ENCODE data around the gene C12orf76. TPM values are rescaled to one million over a fixed set of nuclear protein-coding genes. Genes with fewer than 3 reads are reported as not detected.

Gene C12orf76, protein sequence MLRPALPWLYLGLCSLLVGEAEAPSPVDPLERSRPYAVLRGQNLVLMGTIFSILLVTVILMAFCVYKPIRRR
- 8.9 and 10.0 TPM in 2 replicates for polyA plus RNA-seq (2011; rRNA removed)
- polyA minus RNA-seq (2011; rRNA and poly(A)+ RNA removed), result 2.2 and 3.2 TPM in 2 replicates

DNA sequence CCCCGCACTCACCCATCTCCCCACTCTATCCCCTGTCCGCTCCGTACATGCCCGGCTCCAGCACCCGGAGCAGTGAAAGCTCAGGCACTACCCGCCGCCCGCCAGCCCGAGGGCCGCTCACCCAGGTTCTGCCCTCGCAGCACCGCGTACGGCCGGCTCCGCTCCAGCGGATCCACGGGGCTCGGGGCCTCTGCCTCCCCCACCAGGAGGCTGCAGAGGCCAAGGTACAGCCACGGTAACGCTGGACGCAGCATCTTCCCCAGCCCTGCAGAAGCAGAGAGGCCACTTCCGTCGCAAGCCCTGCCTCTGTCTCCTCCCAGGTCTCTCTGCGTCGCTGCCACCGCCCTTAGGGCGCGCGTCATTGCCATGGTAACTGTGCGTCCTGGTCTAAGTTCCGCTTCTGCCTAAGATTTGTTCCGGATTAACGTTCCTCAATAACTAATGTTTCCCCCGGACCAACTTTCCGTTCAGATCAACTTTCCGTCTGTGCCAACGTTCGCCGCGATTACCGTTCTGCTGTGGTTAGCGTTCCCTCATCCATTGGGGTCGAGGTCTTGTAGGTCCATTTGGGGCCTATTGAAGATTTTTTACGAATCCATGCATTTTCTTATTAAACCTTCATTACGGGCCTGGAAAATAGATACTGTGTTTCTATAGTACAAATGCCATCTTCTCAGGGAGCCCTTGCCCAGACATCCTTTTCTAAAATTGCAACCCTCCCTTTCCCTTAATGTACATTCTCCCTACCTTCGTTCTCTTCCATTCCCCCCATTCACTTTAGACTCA, at the start of gene C12orf76:
Gene C12orf76, minus strand, starts transcription at position 281 of the 786 bp plus-strand sequence. Its CDS starts 27 bp downstream, at position 254.
- Histone ChIP-seq H3K27me3 (ENCODE audit: control insufficient read depth, insufficient read depth, low read length) (no peaks in the 10 kb centered on the region), H3K4me3 (ENCODE audit: low read depth, low read length) (peak within 1 kb of the TSS; percentile 73), H3K36me3 (ENCODE audit: control insufficient read depth, insufficient read depth, low read length) (no peaks in the 10 kb centered on the region)
- POLR2A ChIA-PET, result interaction anchor here (0.6 kb wide), 1 partner anchor 34 kb away, joined by 9 read pairs; no protein-coding TSS in a partner anchor
- DNase-seq (ENCODE audit: low read depth), result peak; percentile 87
- TF ChIP-seq, protein P1, sequence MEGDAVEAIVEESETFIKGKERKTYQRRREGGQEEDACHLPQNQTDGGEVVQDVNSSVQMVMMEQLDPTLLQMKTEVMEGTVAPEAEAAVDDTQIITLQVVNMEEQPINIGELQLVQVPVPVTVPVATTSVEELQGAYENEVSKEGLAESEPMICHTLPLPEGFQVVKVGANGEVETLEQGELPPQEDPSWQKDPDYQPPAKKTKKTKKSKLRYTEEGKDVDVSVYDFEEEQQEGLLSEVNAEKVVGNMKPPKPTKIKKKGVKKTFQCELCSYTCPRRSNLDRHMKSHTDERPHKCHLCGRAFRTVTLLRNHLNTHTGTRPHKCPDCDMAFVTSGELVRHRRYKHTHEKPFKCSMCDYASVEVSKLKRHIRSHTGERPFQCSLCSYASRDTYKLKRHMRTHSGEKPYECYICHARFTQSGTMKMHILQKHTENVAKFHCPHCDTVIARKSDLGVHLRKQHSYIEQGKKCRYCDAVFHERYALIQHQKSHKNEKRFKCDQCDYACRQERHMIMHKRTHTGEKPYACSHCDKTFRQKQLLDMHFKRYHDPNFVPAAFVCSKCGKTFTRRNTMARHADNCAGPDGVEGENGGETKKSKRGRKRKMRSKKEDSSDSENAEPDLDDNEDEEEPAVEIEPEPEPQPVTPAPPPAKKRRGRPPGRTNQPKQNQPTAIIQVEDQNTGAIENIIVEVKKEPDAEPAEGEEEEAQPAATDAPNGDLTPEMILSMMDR (IDR thresholded peaks at IDR 0.05; ENCODE audit: insufficient read depth, low read depth, low read length), result no peak
- CTCF ChIA-PET, result no interaction called here

DNA sequence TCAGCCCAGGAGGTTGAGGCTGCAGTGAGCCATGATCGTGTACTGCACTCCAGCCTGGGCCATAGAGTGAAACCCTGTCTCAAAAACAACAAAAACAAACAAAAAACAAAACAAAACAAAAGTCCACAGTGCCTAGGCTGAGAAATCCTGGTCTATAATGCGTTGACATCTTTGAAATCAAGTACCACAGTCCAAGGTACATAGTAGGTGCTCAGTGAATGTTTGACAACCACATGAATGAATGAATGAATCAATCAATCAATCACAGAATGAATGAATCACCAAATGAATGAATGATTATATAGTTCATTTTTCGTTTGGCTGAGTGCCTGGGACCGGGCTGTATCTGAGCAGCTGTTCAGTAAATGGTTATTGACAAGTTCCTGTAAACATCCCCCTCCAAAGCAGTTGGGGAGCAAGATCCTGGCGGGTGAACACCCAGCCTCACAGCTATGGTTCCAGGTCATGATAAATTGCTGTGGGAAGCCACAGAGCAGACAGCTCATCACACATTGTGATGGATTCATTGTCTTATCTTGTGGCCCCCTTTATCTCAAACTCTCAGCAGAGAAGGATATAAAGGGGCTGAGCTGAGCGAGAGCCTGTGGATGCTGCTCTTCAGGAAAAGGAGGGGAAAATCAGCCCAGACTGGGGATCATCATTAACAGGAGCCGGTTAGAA, 45.4 kb upstream of the C12orf76 start:
- POLR2A ChIA-PET, result no interaction called here
- CTCF ChIA-PET, result interaction anchor here (1.0 to 2.4 kb wide), 3 partner anchors 131 to 508 kb away, joined by 3 to 8 read pairs (median 4); no protein-coding TSS in a partner anchor
- Histone ChIP-seq H3K4me3 (ENCODE audit: low read depth, low read length) (no peak overlapping the region), H3K36me3 (ENCODE audit: control insufficient read depth, insufficient read depth, low read length) (no peaks in the 10 kb centered on the region), H3K27me3 (ENCODE audit: control insufficient read depth, insufficient read depth, low read length) (peaks cover 3% of the 10 kb centered on the region; the same call in 1 of the 2 replicates)
- TF ChIP-seq, protein P1 (IDR thresholded peaks at IDR 0.05; ENCODE audit: insufficient read depth, low read depth, low read length), result no peak
- no peak for DNase-seq (ENCODE audit: low read depth)

DNA sequence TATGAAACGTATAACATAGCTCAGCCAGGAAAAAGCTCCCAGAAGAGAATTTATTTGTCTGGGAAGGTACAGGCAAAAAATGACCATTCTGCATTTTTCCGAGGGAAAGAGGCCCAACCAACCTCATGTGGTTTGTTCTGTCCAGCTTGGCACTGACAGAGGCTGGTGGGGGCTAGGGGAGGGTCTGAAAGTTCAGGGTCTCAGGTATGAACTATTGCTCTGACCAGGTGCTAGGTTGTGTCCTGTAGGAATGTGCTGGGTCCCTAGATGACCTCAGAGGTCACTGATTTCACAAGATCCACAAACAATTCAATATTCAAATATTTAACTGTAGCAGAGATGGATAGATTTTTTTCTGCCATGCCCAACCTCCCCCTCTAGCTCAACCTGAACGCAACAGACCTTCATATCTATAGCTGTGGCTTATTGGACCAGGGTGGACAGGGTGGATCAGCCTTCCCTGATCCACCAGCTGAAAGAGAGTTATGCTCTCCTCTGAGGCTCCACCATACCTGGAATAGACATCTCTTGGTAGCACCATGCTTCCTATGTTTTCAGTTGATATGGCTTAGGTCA, 42.9 kb upstream of the C12orf76 start:
- no peak overlapping the region for H3K4me3 ChIP-seq (ENCODE audit: low read depth, low read length)
- TF ChIP-seq, protein P1 (IDR thresholded peaks at IDR 0.05; ENCODE audit: insufficient read depth, low read depth, low read length), result no peak
- H3K27me3 ChIP-seq (ENCODE audit: control insufficient read depth, insufficient read depth, low read length), result peaks cover 3% of the 10 kb centered on the region; the same call in 1 of the 2 replicates
- ChIA-PET POLR2A (no interaction called here), CTCF (interaction anchor here (0.7 to 3.3 kb wide), 6 partner anchors 8 to 340 kb away, joined by 3 to 10 read pairs (median 4); no protein-coding TSS in a partner anchor)
- DNase-seq (ENCODE audit: low read depth), result no peak
- H3K36me3 ChIP-seq (ENCODE audit: control insufficient read depth, insufficient read depth, low read length), result no peaks in the 10 kb centered on the region

DNA sequence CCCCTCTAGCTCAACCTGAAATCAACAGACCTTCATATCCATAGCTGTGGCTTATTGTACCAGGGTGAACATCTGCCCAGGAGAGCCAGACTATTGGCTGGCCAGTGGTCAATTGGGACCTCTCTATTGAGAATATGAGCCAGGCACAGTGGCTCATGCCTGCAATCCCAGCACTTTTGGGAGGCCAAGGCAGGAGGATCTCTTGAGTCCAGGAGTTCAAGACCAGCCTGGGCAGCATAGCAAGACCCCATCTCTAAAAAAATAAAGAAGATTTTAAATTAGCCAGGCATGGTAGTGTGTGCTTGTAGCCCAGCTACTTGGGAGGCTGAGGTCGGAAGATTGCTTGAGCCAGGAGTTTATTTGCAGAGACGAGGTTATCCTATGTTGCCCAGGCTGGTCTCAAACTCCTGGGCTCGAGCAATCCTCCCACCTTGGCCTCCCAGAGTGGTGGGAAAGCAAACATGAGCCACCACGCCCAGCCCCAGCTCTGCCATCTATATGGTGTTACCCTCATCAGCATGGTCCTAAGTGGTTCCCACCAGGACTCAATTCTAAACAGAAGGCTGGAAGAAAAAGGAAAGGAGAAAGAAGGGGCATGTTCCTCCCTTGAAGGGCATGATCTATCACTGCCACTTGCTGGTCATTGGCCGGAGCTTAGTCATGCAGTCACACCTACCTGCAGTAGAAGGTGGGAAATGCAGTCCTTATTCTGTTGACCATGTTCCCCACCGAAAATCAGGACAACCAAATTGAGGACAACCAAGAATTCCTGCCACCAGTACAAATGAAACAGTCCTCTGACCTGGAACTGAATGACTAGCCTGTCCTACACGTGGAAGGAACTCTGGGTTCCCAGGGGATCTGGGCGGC, 42.2 kb upstream of the C12orf76 start:
- H3K4me3 ChIP-seq (ENCODE audit: low read depth, low read length), result no peak overlapping the region
- no peak for DNase-seq (ENCODE audit: low read depth)
- ChIA-PET POLR2A (no interaction called here), CTCF (interaction anchor here (0.6 to 3.3 kb wide), 8 partner anchors 9 to 614 kb away, joined by 3 to 10 read pairs (median 3); no protein-coding TSS in a partner anchor)
- no peaks in the 10 kb centered on the region for H3K36me3 ChIP-seq (ENCODE audit: control insufficient read depth, insufficient read depth, low read length)
- peaks cover 3% of the 10 kb centered on the region; the same call in 1 of the 2 replicates for H3K27me3 ChIP-seq (ENCODE audit: control insufficient read depth, insufficient read depth, low read length)
- TF ChIP-seq, protein P1 (IDR thresholded peaks at IDR 0.05; ENCODE audit: insufficient read depth, low read depth, low read length), result no peak

Data from BJ (cell line).